PC-3 (cell line): ENCODE data around the gene COL21A1.

Source experiments
- EZH2 ChIP-seq: fragments of 300-600 bp; sonication (generic); IDR thresholded peaks from one replicate; pipeline ENCODE4 v1.6.1; 2017; ENCODE audit warnings: antibody characterized with exemption, mild to moderate bottlenecking, low read length; ENCODE audit not compliant: unreplicated experiment
- EZH2phosphoT487 ChIP-seq: fragments of 300-600 bp; sonication (generic); IDR thresholded peaks from 2 replicates; pipeline ENCODE4 v1.6.1; 2018; ENCODE audit warnings: mild to moderate bottlenecking, antibody characterized with exemption, low read length, borderline replicate concordance
- TF ChIP-seq, protein P1 (sequence below): fragments of 300-600 bp; sonication (generic); conservative IDR thresholded peaks from 2 replicates; pipeline ENCODE4 v1.5.1; 2017; ENCODE audit warnings: antibody characterized with exemption, low read depth, mild to moderate bottlenecking, low read length

DNA sequence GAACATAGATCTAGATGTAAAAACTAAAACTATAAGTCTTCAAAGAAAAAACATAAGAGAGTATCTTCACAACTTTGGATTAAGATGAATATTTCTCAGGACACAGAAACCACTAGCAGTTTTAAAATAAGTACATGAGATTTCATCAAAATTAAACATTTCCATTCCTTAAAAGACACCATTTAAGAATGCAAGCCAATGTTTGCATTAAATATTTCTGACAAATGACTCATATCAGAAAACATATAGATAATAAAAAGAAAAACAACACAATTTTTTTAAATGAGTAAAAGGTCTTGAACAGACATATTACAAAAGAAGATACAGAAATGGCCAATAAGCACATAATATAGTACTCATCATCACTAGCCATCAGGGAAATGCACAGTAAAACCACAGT, 59.7 kb downstream of the COL21A1 start:
- TF ChIP-seq, protein P1, sequence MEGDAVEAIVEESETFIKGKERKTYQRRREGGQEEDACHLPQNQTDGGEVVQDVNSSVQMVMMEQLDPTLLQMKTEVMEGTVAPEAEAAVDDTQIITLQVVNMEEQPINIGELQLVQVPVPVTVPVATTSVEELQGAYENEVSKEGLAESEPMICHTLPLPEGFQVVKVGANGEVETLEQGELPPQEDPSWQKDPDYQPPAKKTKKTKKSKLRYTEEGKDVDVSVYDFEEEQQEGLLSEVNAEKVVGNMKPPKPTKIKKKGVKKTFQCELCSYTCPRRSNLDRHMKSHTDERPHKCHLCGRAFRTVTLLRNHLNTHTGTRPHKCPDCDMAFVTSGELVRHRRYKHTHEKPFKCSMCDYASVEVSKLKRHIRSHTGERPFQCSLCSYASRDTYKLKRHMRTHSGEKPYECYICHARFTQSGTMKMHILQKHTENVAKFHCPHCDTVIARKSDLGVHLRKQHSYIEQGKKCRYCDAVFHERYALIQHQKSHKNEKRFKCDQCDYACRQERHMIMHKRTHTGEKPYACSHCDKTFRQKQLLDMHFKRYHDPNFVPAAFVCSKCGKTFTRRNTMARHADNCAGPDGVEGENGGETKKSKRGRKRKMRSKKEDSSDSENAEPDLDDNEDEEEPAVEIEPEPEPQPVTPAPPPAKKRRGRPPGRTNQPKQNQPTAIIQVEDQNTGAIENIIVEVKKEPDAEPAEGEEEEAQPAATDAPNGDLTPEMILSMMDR = no peak
- TF ChIP-seq EZH2phosphoT487 (no peak), EZH2 (no peak)
